Keratinocyte (primary cell): ENCODE data around the gene SPOP.

Source experiments
- EZH2 ChIP-seq: IDR thresholded peaks from one replicate; pipeline ENCODE4 v1.6.1; 2012; ENCODE audit warnings: inconsistent platforms, mild to moderate bottlenecking, low read length, moderate library complexity
- TF ChIP-seq, protein P1 (sequence below), 3 experiments: IDR thresholded peaks in 1 of 3; conservative IDR thresholded peaks in 1 of 3; optimal IDR thresholded peaks in 1 of 3; 2 replicates in 2 of 3; 3 replicates in 1 of 3; pipeline versions ENCODE3 to v1.5.1; 2011; ENCODE audit warnings: low read length in 3 of 3, mild to moderate bottlenecking in 3 of 3, moderate library complexity in 2 of 3, control low read depth in 1 of 3, inconsistent platforms in 1 of 3; ENCODE audit not compliant: insufficient read depth in 2 of 3; ENCODE audit errors: extremely low read depth in 1 of 3

DNA sequence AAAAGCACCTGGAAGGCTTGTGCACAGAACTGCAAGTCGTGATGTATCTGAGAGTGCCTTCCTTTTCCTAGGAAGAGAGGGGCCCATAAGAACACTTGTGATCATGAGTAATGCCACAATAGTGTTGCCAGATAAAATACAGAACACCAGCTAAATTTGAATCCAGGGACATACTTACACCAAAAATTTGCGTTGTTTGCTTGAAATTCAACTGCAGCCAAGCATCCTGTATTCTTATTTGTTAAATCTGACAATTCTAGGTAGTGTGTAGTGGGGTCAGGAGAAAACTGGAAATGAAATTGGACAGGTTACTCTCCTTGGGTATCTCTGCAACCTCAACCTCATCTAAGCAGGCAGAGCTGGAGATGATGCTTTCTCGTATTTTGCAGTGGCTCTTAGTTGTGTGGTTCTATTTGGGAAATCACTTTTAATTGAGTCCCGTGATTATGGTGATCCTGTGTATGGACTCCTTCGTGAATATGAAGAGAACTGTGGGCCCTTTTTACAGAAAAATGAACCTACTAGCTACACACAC is 17.9 kb upstream of the SPOP start:
- TF ChIP-seq, protein P1, sequence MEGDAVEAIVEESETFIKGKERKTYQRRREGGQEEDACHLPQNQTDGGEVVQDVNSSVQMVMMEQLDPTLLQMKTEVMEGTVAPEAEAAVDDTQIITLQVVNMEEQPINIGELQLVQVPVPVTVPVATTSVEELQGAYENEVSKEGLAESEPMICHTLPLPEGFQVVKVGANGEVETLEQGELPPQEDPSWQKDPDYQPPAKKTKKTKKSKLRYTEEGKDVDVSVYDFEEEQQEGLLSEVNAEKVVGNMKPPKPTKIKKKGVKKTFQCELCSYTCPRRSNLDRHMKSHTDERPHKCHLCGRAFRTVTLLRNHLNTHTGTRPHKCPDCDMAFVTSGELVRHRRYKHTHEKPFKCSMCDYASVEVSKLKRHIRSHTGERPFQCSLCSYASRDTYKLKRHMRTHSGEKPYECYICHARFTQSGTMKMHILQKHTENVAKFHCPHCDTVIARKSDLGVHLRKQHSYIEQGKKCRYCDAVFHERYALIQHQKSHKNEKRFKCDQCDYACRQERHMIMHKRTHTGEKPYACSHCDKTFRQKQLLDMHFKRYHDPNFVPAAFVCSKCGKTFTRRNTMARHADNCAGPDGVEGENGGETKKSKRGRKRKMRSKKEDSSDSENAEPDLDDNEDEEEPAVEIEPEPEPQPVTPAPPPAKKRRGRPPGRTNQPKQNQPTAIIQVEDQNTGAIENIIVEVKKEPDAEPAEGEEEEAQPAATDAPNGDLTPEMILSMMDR (optimal IDR thresholded peaks at IDR 0.05 in 1 of 3, IDR thresholded peaks at IDR 0.05 in 1 of 3, conservative IDR thresholded peaks at IDR 0.05 in 1 of 3; ENCODE audit: extremely low read depth in 1 of 3, insufficient read depth in 2 of 3, low read length in 3 of 3): no peak
- no peak for TF ChIP-seq EZH2
